NCI-H345 treated with DMSO at 0.1 percent for 48 hours (cell line): ENCODE measurements around the gene APOL1.
"Not testable (repeated sequence)": the region's sequence is repeated elsewhere in the genome, so short reads cannot be mapped to it uniquely, and the experiment has no call there.

Experiments
- DNase-seq: peaks from one replicate; lab custom pipeline; 2025; ENCODE audit not compliant: unreplicated experiment; lab: John Stamatoyannopoulos, UW

The APOL1 gene

DNA sequence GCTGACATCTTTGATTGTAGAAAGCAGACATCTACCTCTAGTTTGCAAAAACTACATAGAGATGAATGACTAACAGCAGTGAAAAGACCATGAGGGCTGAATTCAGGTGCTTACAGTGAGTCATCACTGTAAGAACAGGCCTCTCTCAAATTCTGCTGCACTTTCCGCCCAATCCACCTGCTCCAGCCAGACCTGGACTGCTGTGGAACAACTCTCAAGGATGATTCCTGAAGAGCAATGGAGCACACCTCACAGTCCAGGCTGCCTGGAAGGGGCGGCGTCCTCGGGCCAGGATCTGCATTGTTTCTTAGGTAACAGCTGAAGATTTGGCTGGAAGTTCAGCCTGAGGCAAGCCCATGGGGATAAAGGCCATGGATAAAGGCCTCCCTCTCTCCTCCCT lies 28.7 kb upstream of the APOL1 start:
- no peak for DNase-seq

DNA sequence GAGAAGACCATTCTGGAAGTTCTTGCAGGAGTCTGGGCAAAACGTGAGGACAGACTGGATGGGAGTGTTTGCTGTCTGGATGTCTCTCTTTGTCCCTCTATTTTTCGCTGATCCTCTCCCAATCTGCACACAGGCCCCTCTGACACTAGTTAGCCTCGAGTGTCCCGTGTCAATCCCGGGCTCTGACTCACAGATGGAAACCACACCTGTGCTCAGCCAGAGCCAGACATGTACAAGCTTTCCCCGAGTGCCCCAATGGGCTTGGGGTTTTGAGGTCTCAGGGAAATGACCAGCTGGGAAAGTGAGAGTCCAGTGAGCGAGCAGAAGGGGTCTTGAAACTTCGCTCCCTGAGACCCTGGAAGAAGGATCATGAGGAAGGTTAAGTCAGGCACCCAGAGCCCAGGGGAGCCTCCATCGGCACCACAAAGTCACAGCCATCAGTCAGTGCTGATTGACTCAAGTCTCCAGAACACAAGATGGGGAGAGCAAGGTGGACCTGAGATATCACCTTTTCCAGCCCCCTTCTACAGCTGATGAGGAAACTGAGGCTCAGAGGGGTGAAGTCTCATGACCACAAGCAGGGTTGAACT lies 27.5 kb upstream of the APOL1 start:
- no peak for DNase-seq

DNA sequence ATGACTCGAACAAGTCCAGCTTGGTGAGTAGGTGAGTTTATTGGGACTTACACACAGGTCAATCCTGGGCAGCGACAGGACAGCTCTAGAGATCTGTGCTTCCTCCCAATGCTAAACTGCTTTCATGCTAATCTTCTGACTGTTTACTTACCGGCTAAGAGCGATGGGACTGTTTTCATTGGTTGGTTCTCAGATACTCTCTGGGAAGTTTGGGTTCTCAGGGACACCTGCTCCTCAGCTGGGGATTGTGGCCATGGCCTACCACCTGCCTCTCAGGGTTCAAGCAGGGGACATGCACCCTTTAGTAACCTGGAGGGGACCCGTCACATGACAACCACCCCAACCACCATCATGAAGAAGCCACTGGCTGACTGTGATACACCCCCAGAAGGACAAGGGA lies 26.7 kb upstream of the APOL1 start:
- no peak for DNase-seq

DNA sequence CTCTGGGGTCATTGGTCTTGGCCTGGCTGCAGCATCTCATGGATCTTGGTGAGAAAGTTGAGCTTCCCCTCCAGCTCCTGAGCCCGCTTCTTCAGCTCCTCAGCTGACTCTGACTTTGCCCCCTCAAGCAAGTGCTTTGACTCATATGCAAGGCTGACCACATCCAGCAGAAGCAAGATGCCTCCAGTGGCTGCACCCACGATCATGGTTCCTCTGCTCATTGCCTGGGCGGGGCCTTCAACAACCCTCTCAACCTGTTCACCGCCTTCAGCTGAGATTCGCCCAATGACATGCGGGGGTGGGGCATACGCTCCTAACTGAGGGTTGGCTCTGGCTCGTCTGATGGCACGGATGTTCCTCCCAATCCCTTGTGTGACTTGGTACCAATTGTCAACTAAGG lies 25.5 kb upstream of the APOL1 start:
- DNase-seq, result no peak

DNA sequence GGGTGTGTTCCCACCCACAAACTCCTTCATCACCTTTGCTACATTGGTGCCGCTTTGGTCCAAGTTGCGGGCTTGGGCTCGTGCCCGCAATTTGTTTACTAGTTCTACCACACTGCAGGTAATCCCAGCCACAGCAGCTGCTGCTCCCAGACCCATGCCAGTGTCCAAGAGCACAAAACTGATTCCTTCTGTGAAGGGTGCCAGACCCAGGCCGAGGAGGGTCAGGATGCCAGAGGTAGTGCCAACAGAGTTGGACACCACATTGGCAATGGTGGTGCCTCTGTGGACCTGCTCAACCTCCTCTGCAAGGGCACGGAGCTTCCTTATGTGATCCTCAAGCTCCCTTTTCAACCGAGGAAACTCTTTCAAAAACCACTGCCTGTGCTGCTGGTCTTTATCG lies 25.1 kb upstream of the APOL1 start:
- DNase-seq, result no peak

DNA sequence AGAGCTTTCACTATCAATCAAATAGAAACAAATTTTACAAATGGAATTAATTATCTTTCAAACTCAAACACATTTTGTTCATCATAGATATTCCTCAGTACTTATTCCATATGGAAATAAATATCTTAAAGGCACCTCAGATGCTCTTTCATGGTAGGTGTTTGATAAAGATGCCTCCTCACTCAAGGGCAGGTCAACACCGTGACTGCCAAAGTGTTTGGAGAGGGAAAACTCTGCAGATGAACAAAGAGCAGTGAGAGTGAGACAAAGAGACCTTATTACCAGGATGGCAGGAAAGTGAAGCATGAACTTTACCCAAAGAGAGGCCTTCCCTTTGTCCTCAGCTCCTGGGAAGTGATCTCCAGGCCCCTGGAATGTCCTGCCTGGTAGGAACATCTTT lies 24.6 kb upstream of the APOL1 start:
- not testable (repeated sequence) for DNase-seq

DNA sequence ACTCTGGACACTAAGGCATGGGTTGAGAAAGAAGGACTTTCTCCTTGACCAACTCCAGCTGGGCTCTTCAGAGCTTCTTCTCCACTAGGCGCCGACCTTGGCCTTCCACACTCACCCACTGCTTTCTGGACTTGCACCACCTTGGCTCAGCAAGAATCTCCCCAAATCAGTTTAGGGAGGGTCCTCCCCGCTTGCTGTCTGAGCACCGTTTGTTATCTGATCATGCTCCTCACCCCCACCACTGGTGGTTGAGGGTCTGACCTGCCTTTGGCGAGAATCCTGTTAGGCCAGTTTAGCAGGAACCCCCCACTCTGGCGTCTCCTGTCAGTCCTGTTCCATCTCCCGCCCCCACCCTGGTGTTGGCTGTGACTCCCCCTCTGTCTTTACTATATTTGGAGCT lies 24.0 kb upstream of the APOL1 start:
- DNase-seq, result no peak

DNA sequence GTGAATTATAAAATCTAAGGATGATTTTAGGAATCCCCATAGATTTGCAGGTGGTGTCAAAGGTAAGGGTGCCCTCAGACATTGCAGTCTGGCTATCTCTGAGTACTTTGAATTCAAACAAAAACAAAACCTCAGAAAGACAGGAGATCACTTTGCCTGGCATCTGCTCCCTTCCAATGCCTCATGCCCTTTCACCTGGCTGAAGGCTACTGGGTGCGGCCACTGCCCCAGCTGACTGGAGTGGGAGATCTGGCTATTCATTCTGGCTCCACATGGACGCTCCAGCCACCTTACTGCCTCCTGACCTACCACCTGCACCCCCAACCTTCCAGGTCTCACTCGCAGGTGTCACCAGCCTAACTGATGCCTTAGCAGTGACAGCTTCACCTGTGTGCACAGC lies 23.3 kb upstream of the APOL1 start:
- not testable (repeated sequence) for DNase-seq

DNA sequence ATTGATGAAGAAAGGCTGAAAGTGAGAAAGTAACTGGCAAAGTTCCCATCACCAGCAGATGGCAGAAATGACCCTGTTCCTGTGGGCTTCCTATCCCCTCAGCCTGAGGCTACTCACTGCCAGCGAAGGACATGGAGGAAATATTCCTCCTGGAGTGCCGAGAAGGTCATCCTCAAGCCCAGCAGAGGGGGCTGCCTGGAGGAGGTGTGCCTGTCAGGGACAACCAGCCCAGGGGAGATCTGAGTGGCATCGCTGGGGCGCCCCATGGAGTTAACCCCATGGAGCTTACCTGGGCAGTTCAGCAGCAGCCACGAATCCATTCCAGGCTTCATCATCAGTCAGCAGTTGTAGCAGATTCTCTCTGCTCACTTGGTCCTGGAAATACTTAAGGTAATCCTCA lies 21.9 kb upstream of the APOL1 start:
- DNase-seq, result not testable (repeated sequence)

DNA sequence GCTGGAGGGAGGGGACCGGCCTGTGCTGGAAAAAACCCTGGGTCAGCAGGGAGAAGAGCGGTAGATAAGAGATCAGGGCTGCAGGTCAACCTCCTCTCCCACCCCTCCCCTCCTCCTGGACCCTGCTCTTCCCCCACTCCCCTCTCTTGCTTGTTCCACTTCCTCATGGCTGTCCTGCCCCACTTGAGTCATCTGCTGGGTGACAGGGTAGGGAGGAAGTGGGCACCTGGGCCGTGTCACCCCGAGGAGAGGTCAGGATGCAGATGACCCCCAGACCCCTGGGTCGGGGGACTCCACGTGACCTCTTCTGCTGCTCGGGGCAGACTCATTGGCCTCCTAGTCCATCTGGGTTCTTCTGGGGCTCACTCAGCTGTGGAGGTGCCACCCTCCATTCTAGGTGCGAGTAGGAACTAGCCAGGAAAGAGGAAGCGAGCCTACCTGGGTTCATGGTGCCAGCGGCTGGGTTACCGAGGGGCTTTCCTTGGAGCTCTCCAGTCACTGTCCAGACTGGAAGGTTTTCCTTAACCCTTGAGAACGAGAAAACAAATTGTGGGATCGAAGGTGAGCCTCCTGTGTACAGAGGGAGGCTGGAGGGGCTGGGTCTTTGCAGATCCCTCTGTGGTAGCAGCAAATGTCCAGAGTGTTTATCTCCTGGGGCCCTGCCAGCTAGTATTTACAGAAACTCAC lies 20.1 kb upstream of the APOL1 start:
- no peak for DNase-seq

DNA sequence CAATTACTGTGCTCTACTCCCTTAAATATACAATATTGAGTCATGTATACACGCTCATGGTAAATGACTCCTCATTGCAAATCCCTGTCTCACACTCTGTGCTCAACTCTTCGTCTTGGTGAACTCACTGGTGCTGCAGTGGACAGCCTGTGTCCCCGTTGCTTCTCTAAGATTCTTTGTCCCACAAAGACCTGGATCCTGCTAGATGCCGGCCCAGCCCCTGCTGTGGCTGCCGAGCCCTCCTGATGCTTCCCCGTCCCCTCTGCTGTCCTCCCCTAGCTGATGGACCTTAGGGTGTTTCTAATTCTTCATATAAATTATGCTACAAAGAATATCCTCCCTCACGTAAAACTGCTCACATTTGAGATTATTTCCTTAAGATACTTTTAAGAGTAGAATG lies 19.1 kb upstream of the APOL1 start:
- no peak for DNase-seq

DNA sequence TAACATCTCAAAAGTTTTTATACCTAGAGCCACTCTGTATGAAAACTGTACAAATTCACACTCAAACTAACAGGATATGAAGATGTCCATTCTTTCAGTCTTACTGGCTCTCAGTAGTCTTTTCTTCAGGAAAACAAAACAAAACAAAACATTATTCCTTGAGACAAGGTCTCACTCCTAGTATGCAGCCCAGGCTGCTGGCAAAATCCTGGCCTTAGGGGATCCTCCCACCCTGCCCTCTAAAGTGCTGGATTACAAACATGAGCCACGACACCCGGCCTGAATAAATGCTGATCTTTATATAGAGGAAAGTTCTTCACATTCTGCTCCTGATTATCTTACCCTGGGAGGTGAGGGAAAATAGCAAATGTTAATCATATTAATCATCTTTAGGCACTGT lies 18.7 kb upstream of the APOL1 start:
- DNase-seq, result no peak

DNA sequence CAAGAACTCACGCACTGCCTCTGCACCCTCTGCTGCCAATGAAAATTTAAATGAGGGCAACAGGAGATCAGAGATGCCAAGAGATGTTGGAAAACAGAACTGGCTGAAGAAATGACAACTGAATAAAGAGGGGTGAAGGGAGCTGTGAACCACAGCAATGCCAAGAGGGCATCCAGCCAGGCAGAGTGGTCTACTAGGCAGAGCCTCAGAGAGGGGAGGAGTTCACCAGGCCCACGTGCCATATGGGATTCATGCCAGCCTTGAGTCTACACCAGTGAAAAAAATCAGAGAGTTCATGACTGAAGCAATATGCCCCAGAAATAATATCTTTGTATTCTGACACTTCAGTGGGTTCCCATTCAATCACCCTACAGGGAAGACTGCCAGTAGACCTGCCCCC lies 18.0 kb upstream of the APOL1 start:
- no peak for DNase-seq

DNA sequence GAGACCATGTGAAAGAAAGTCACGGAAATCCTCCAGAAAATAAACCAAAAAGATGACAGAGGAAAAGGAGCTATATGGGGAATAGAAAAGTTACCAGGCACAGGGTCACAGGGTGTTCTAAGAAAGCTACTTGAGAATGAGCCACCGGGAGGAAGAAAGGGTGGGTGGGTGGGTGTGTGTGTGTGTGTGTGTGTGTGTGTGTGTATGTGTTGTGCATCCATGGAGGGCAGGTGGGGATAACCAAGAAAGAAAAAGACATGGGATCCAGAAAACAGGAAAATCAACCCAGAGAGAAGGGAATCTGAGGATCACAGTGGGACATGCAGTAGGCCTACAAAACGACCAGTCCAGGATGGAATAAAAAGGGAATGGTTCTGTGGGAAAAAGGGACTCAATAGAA lies 17.3 kb upstream of the APOL1 start:
- no peak for DNase-seq

DNA sequence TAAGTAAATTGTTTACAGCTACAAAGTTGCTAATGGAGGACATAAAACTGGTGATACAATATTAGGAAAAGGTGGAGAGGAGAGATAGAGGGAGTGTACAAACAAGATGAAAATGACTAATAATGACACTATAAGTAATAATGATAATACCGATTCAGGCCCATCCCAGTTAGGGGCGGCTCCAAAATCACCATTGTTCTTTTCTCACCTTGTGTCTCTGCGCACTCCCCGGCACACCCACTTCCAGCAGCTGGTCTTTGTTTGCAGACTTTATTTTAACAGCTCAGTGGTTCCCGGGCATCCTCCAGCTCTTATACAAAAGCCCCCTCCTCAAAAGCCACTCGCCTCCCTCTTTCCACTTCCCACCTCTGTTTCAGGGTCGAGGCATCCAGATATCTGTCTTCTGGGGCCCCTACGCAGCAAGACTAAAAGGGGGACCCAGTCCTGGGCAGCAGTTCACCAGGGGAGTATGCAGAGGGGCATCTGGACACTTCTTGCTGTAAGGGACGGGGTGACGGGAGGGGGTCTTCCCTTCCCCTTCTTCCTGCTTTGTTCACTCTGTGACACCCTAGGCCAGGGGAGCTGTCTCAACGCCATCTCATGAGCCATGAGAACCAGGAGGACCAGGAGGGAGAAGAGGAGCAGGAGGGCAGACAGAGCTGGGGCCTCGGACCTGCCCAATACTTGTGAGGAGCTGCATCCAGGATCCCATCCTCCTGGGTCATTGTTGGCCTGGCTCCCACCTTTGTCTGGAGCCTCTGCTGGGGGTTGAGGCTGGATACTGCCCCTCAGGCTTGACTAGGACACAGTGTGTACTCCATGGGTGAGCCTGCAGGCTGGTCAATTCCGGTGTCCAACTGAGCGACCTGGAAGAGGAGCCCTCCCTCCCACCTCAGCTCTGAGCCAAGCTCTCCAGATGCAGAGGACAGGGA lies 16.3 kb upstream of the APOL1 start:
- DNase-seq, result no peak

DNA sequence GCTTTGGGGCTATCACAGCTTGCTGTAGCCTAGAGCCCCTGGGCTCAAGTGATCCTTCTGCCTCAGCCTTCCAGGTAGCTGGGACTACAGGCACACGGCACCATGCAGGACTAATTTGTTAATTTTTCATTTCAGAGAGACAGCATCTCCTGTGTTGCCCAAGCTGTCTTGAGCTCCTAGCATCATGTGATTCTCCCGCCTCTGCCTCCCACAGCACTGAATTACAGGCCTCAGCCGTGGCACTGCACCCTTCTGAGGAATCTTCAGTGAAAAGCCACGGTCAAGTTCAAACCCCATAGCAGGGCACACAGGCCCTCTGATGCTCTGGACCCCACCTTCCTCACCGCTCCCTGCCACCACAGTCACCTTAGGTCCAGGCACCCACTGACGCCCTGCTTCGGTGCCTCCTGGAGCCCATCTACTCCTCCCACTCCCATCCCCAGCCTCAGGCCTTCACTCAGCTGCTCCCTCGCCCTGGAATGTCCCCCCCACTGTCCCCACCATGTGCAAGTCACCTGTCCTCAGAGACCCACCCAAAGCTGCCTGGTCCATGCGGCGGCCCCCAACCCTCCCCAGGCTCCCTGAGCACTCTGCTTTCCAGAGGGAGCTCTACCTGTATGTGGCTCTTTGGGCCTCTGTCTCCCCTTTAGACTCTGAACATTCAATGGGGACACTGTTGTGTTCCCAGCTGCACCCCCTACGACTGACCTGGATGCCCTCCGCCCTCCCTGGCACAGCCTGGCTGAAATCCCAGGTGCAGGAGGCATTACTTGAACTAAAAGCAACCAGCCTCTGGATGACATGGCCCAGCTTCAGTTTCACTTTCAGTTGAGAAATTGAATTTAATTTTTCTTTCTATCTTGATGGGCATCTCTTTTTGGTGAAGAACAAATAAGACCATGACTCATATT lies 15.2 kb upstream of the APOL1 start:
- no peak for DNase-seq

DNA sequence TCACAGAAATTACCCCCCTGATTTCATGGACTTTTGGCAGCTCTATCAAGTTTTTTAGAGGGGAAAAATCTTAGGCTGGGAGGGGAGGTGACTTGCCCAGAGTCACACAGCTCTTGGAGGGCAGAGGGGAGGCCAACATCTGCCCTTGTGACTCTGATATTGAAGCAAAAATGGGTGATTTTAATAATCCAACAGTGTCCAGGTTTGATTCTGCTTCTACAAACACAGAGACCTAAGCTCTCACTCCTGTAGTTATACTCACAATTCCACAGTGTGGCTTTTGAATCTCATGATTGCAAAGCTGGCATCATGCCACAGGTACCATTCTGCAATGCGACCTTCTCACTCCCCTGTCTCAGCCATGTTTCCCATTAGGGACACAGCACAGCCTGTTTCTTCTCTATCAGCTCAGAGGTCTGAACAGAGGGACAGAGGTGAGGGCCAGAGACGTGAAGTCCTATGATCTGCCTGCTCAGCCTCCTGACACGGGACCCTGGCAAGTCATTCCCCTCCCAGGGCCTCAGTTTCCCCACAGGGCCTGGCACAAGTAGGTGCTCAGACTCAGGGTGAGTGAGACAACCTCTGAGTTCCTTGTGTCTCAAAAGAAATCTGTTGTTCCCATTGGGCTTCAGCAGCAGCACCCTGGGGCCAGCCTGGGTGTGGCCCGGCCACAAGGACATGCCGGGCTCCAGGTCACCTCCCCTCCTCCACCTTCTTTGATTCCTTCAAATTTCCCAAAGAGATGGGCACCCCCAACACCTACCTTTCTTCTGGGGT lies 14.4 kb upstream of the APOL1 start:
- no peak for DNase-seq

DNA sequence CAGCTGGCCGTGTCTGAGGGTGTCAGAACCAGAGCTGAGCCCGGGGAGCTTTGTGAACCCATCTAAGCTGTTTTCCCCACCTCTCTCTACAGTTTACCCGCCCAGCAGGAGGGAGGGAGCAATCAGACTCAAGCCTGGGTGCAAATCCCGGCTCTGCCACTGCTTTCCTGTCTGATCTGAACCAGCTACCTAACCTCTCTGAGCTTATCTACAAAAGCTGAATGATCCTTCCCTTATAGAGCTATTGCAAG lies 13.9 kb upstream of the APOL1 start:
- DNase-seq, result no peak

DNA sequence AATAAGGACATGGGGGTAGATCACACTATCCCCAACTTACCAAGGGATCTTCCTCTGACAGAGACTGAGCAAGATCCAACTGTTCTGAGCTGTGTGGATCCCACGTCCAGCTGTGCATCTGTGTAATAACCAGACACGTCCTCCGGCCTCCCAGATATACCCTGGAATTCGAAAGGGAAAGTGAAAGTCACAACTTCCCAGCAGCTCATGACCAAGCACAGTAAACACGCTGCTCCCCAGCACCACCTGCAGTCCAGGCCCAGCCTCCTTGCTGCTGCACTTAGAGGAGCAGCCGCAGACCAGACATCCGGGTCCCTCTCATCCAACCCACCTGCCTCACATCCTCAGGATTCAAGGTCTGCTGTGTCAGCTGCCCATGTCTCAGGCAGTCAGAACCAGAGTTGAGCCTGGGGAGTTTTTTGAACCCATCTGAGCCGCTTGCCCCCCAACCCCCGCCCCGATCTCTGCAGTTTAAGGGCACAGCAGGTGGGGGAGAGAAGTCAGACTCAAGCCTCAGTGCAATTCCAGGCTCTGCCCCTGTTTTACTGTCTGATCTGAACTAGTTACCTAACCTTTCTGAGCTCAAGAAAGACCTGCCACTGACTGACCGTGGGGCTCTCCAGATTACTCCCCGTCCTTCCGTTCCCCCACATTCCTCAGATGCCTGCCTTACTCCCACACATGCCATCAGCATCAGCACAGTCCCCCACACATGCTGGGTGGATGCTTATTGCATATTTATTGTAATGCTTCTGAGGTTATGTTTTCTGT lies 13.3 kb upstream of the APOL1 start, which contains the start of gene APOL2:
Gene APOL2, minus strand, starts transcription at position 127 of the 771 bp plus-strand sequence. CDS start 6,365 bp downstream, outside the sequence.
- DNase-seq, result peak; percentile 83

DNA sequence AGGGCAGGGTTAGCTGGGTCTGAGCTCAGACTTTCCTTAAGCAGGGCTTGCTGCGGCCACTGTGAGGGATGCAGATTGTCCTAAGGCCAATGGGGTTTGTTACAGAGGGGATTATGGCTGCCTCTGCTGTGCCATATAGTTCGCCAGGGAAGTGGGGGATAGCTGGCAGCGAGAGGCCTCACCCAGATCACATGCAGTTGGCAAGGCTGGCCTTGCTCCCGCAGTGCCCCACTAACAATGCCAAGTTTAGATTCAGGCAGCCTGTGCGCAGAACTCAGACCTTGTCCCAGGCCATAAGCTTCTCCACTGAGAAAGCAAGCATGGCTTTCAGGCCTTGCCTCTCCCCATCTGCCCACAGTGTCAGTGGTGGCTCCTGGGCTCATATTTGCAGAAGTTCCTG lies 8.9 kb upstream of the APOL1 start:
- DNase-seq, result no peak
